ENCODE data around the gene THSD7B. TPM values are rescaled to one million over a fixed set of nuclear protein-coding genes. Genes with fewer than 3 reads are reported as not detected.
"Not testable (repeated sequence)": the region's sequence is repeated elsewhere in the genome, so short reads cannot be mapped to it uniquely, and the experiment has no call there.

THSD7B gene, protein sequence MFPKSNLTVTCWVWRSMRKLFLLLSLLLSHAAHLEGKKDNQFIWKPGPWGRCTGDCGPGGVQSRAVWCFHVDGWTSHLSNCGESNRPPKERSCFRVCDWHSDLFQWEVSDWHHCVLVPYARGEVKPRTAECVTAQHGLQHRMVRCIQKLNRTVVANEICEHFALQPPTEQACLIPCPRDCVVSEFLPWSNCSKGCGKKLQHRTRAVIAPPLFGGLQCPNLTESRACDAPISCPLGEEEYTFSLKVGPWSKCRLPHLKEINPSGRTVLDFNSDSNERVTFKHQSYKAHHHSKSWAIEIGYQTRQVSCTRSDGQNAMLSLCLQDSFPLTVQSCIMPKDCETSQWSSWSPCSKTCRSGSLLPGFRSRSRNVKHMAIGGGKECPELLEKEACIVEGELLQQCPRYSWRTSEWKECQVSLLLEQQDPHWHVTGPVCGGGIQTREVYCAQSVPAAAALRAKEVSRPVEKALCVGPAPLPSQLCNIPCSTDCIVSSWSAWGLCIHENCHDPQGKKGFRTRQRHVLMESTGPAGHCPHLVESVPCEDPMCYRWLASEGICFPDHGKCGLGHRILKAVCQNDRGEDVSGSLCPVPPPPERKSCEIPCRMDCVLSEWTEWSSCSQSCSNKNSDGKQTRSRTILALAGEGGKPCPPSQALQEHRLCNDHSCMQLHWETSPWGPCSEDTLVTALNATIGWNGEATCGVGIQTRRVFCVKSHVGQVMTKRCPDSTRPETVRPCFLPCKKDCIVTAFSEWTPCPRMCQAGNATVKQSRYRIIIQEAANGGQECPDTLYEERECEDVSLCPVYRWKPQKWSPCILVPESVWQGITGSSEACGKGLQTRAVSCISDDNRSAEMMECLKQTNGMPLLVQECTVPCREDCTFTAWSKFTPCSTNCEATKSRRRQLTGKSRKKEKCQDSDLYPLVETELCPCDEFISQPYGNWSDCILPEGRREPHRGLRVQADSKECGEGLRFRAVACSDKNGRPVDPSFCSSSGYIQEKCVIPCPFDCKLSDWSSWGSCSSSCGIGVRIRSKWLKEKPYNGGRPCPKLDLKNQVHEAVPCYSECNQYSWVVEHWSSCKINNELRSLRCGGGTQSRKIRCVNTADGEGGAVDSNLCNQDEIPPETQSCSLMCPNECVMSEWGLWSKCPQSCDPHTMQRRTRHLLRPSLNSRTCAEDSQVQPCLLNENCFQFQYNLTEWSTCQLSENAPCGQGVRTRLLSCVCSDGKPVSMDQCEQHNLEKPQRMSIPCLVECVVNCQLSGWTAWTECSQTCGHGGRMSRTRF (N-terminal part only)
- total RNA-seq (2014; rRNA removed; shearing (Covaris generic)) = 0.02 TPM in 1 of 2 replicates, not detected in the other

- no peak for DNase-seq (ENCODE audit: low spot score)
Measured at GRCh38 chr2:136765256-136766072, at the start of gene THSD7B. THSD7B (plus strand) TSS chr2:136765545; CDS start chr2:136882179, 116,634 bp downstream.

GRCh38 chr2:136718273-136718672, 47.1 kb upstream of the THSD7B start:
- DNase-seq (ENCODE audit: low spot score) = no peak

DNA sequence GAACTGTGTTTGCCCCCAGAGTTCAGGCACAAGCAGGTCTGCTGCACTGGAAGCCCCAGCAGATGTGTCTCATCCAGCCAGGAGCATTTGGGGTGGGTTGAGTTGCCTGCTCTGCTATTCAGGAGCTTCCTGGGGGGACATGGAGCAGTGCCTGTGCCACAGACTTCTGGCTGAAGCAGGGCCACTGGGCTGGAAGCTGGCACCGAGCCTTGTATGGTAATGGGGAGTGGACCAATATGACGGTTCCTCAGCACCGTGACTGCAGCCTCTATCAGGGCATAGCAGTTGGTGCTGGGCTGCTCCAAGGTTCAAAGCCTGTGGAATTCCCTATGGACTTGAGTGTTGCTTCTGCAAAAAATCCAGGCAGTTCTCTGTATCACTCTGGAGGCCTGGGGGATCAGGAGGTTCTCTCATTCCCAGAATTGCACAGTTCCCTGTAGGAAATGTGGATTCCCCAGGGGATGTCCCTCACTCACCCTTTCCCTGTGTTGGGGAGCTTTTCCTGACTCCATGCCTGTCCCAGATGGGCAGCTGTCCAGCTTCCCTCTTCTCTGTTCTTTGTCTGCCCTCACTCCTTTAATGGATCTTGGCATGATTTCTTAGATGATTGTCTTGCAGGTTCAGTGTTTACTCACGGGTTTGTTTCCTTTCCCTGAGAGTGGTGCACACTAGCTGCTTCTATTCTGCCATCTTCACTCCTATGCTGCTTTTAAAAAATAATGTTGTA, 37.2 kb upstream of the THSD7B start:
- DNase-seq (ENCODE audit: low spot score) = no peak

GRCh38 chr2:136736236-136736635, 29.1 kb upstream of the THSD7B start:
- DNase-seq (ENCODE audit: low spot score) = no peak

GRCh38 chr2:136738044-136738443, 27.3 kb upstream of the THSD7B start:
- DNase-seq (ENCODE audit: low spot score) = no peak

- no peak for DNase-seq (ENCODE audit: low spot score)
Measured at GRCh38 chr2:136741471-136741870, 23.9 kb upstream of the THSD7B start.

GRCh38 chr2:136750065-136750464, 15.3 kb upstream of the THSD7B start:
- DNase-seq (ENCODE audit: low spot score) = no peak

DNA sequence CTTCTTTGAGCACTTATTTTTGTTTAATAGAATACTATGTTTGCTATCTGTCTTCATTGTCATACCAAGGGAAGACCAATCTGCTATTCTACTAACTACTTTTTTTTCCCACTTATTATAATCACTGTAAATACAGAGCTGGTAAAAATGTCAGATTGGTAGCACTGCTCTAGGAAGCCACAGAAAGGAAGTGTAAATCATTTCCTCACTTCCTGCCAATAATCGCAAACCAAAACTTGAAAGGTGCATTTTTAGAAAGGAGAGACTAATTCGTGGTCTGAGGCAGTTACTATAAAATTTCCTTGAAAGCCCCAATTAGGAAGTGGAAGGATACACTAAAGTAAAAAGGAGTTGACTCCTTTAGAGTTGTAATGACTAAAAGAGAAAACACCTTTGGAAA, 13.9 kb upstream of the THSD7B start:
- DNase-seq (ENCODE audit: low spot score) = no peak

DNA sequence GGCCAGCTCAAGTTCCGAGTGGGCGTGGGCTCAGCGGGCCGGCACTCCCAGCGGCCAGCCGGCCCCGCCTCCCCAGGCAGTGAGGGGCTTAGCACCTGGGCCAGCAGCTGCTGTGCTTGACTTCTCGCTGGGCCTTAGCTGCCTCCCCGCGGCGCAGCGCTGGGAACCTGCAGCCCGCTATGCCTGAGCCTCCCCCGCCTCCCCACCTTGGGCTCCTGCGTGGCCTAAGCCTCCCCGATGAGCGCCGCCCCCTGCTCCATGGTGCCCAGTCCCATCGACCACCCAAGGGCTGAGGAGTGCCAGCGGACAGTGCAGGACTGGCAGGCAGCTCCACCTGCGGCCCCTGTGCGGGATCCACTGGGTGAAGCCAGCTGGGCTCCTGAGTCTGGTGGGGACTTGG, 6.8 kb upstream of the THSD7B start:
- not testable (repeated sequence) for DNase-seq (ENCODE audit: low spot score)

DNA sequence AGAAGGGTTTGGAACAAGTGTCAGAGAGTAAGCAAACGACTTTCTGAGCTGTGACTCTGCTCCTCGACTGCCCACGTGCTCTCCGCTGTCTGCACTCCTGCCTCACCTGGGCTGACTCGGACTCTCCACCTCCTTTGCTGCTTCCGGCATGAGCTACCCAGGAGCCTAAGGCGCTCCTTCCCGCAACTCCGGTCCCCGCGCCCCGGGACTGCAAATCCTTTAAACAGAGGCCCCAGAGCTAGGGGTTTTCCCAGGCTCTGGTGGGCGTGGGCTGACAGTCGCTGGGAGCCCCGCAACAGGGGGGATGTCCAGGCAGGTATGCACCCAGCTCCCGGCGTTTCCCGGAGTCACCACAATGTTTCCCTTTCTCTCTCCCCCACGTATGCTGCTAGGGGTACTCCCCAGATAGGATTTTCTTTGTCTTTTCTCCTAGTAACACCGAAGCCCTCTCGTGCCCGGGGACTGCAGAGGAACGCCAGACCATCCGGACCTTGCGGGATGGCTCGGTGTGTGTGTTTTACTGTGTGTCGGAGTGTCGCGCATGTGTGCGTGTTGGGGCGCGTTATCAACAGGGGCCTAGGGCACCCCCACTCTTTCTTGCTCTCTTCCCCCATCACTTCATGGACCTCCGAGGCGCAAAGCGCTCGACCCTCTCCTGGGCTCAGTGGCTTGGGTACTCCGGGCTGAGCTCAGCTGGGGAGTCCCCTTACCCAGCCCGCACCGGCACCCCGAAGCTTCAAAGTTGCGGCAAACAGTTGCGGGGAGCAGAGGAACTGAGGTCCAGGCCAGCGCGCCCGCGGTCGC, 691 bp upstream of the THSD7B start:
- no peak for DNase-seq (ENCODE audit: low spot score)

DNA sequence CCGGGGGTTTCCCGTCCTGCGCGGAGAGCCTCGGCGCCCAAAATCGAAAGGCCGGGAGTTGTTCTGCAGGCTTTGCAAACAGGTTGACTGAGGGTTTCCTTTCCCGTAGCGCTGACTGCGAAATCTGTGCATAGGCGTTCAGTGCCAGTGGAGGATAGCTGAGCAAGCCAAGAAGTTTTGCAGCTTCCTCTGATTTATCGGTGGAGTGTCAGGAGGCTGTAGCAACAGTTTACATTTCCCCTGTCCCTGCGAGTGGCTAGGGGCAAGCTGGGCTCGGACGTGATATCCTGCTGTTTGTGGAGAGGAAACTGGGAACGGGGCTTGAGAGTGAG, 694 bp downstream of the THSD7B start:
- no peak for DNase-seq (ENCODE audit: low spot score)

DNA sequence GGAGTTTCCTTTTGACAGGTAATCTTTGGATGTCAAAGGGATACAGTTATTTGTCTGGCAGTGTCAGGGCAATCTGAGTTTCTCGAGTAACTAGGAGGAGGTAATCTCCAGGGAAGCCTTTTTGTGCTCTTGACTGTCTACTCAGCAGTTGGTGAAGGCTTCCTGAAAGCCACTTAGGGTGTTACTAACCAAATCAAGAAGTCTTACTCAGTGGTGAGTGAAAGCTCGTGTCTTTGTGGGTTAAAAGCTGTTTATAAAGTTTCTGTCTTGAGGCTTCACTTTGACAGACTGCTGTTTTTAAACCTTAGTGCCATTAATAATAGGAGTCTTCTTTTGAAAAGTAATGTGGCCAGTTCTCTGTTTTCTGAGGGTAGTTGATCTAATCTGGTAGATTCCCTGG, 1.7 kb downstream of the THSD7B start:
- DNase-seq (ENCODE audit: low spot score) = no peak

- DNase-seq (ENCODE audit: low spot score) = no peak
Measured at GRCh38 chr2:136769871-136770270, 4.5 kb downstream of the THSD7B start.

GRCh38 chr2:136770384-136770783, 5.0 kb downstream of the THSD7B start:
- no peak for DNase-seq (ENCODE audit: low spot score)

DNA sequence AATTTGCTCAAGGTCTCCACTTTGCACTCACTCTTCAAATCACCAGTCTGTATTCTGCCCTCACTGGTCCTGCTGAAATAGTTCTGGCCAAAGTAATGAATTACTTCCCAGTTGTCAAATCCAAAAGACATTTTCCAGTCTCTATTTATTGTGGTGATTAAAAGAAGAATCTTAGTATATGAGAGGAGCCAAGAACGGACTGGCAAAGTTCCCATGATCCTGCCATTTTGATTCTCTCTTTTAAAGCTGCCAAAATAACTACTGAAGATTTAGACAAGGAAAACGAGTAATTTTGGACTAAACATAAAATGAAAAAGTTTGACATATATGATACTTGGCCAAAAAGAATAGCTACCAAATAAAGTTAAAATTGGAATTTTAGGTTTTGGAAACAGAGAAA, 12.0 kb downstream of the THSD7B start:
- DNase-seq (ENCODE audit: low spot score) = no peak

GRCh38 chr2:136783856-136784255, 18.5 kb downstream of the THSD7B start:
- no peak for DNase-seq (ENCODE audit: low spot score)

DNA sequence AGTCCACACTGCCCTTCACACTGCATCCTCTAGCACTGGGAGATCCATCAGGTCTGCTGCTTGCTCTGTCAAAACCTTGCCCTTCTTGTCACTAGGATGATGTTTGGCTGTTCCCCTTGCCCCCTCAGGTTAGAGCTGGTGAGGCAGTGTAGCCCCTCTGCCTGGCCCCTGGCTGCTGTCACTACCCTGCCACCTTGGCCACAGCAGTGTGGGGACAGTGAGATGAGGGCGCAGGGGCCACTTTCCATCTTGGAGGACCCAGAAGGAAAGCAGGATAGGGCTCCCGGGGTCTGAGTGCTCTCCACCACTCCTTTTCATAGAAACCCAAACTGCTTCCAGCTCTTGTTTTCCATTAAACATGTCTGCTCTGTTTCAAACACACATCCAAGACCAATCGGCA, 19.9 kb downstream of the THSD7B start:
- DNase-seq (ENCODE audit: low spot score) = no peak

DNA sequence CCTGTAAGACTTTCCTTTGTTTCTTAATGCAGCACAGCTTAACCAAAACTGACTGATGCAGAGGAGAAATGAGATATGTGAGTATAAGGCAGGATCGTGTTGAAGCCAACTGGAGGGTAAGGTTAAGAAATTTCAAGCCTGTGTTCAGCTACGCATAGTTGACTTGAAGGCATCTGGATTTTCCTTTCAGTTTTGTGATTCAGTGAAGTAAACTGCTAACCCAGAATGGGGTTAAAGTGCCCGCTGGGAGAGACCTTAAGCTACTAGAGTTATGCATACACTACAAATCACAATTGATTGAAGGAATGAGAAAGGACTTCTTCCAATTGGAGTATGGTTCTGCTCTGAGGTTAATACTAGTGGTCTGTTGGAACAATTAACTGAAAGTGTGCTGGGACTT, 22.6 kb downstream of the THSD7B start:
- DNase-seq (ENCODE audit: low spot score) = no peak

GRCh38 chr2:136796339-136796738, 31.0 kb downstream of the THSD7B start:
- DNase-seq (ENCODE audit: low spot score) = no peak

- no peak for DNase-seq (ENCODE audit: low spot score)
Measured at GRCh38 chr2:136798766-136799165, 33.4 kb downstream of the THSD7B start.
